H1 (cell line): Measurements from ENCODE around the gene BRI3BP. TPM values are rescaled to one million over a fixed set of nuclear protein-coding genes. Genes with fewer than 3 reads are reported as not detected.

Experiments used
- CTCF ChIA-PET: fragments of 300-600 bp; sonication (Branson Sonifier 250); formaldehyde crosslinking; loops from one replicate; lab custom pipeline; 2021; ENCODE audit not compliant: partially characterized antibody; lab: Charles Lee
- POLR2A ChIA-PET: fragments of 300-600 bp; sonication (Branson Sonifier 250); formaldehyde crosslinking; loops from one replicate; lab custom pipeline; 2021; ENCODE audit warnings: inconsistent platforms; ENCODE audit not compliant: partially characterized antibody; lab: Charles Lee
- DNase-seq, 2 experiments: peaks; one replicate each; pipeline versions ENCODE4 v3.0.0 to v3.0.0-alpha.2; 2010 to 2022; ENCODE audit warnings: low spot score in 2 of 2, low read depth in 1 of 2, mixed read lengths in 1 of 2
- FAIRE-seq: peaks from 2 replicates; lab custom pipeline; 2011; peaks lifted over from hg19 to GRCh38; lab: Jason Lieb, UNC
- H2AFZ ChIP-seq: 2 replicates; pipeline ENCODE4 v1.8.1; 2012; ENCODE audit warnings: low read length, inconsistent platforms
- H2AK5ac ChIP-seq: 2 replicates; pipeline ENCODE4 v1.6.1; 2013; ENCODE audit warnings: low read depth, low read length
- H2BK120ac ChIP-seq: replicated peaks from 2 replicates; pipeline ENCODE3; 2013; ENCODE audit warnings: low read depth, low read length, inconsistent platforms
- H2BK12ac ChIP-seq: 2 replicates; pipeline ENCODE4 v1.6.1; 2013; ENCODE audit warnings: low read depth, low read length
- H2BK15ac ChIP-seq: 2 replicates; pipeline ENCODE4 v1.6.1; 2013; ENCODE audit warnings: low read length
- H2BK20ac ChIP-seq: 2 replicates; pipeline ENCODE4 v1.6.1; 2013; ENCODE audit warnings: low read length
- H2BK5ac ChIP-seq: 2 replicates; pipeline ENCODE4 v1.6.1; 2013; ENCODE audit warnings: low read depth, low read length
- H3K14ac ChIP-seq: 2 replicates; pipeline ENCODE4 v1.6.1; 2013; ENCODE audit warnings: inconsistent platforms; ENCODE audit not compliant: insufficient read length
- H3K18ac ChIP-seq: 2 replicates; pipeline ENCODE4 v1.6.1; 2013; ENCODE audit warnings: low read length; ENCODE audit errors: extremely low read depth
- H3K23ac ChIP-seq: 2 replicates; pipeline ENCODE4 v1.6.1; 2013; ENCODE audit warnings: inconsistent platforms; ENCODE audit not compliant: insufficient read length
- H3K23me2 ChIP-seq: 2 replicates; pipeline ENCODE4 v1.6.1; 2013; ENCODE audit warnings: low read depth, low read length
- H3K27ac ChIP-seq: 2 replicates; pipeline ENCODE4 v1.6.1; 2011; ENCODE audit warnings: low read depth, low read length, inconsistent platforms
- H3K27me3 ChIP-seq, 4 experiments: replicated peaks in 1 of 4; 1 replicate in 1 of 4; 2 replicates in 3 of 4; pipeline versions ENCODE4 v1.6.1 to v1.8.1; 2011 to 2013; ENCODE audit warnings: low read length in 3 of 4, mild to moderate bottlenecking in 3 of 4, inconsistent platforms in 2 of 4, mixed read lengths in 2 of 4, moderate library complexity in 1 of 4; ENCODE audit not compliant: control insufficient read depth in 3 of 4, insufficient read depth in 3 of 4; ENCODE audit errors: extremely low read depth in 1 of 4
- H3K36me3 ChIP-seq, 4 experiments: 2 replicates each; pipeline versions ENCODE4 v1.6.1 to v1.8.1; 2011 to 2013; ENCODE audit warnings: mild to moderate bottlenecking in 4 of 4, low read length in 3 of 4, moderate library complexity in 2 of 4, control low read depth in 1 of 4, inconsistent platforms in 1 of 4; ENCODE audit not compliant: insufficient read depth in 4 of 4, control insufficient read depth in 2 of 4
- H3K4ac ChIP-seq: replicated peaks from 2 replicates; pipeline ENCODE3; 2013; ENCODE audit warnings: low read length, low read depth, mixed read lengths, inconsistent platforms; ENCODE audit not compliant: insufficient read length
- H3K4me1 ChIP-seq, 4 experiments: replicated peaks in 1 of 4; 1 replicate in 1 of 4; 2 replicates in 3 of 4; pipeline versions ENCODE4 v1.6.1 to v1.8.1; 2011 to 2013; ENCODE audit warnings: low read length in 3 of 4, inconsistent platforms in 2 of 4, mixed read lengths in 1 of 4; ENCODE audit not compliant: insufficient read depth in 4 of 4, control insufficient read depth in 3 of 4
- H3K4me2 ChIP-seq, 2 experiments: 2 replicates each; pipeline versions ENCODE4 v1.6.1 to v1.8.1; 2011 to 2013; ENCODE audit warnings: low read depth in 2 of 2, low read length in 2 of 2, control low read depth in 1 of 2, inconsistent platforms in 1 of 2, mild to moderate bottlenecking in 1 of 2; ENCODE audit not compliant: insufficient read depth in 1 of 2
- H3K4me3 ChIP-seq, 4 experiments: fragments of 200-600, 300-600 bp in 1 of 4; sonication (generic), shearing (Covaris generic), sonication (Bioruptor Twin) in 1 of 4; 2 replicates each; pipeline versions ENCODE4 v1.5.1 to v1.8.1; 2011 to 2016; ENCODE audit warnings: low read length in 4 of 4, low read depth in 3 of 4, control low read depth in 2 of 4, inconsistent platforms in 2 of 4, mild to moderate bottlenecking in 2 of 4, mixed read lengths in 1 of 4, moderate library complexity in 1 of 4; ENCODE audit not compliant: insufficient read depth in 2 of 4; ENCODE audit errors: extremely low read depth in 1 of 4
- H3K56ac ChIP-seq: replicated peaks from 2 replicates; pipeline ENCODE3; 2013; ENCODE audit warnings: low read depth, mild to moderate bottlenecking, mixed read lengths, low read length, inconsistent platforms; ENCODE audit not compliant: insufficient read length
- H3K79me1 ChIP-seq: 2 replicates; pipeline ENCODE4 v1.6.1; 2013; ENCODE audit warnings: low read depth, low read length, control low read depth
- H3K79me2 ChIP-seq, 2 experiments: 2 replicates each; pipeline versions ENCODE4 v1.6.1 to v1.8.1; 2012 to 2013; ENCODE audit warnings: low read length in 2 of 2, mild to moderate bottlenecking in 2 of 2, inconsistent platforms in 1 of 2; ENCODE audit not compliant: insufficient read depth in 2 of 2, control insufficient read depth in 1 of 2
- H3K9ac ChIP-seq, 4 experiments: replicated peaks in 1 of 4; 1 replicate in 1 of 4; 2 replicates in 3 of 4; pipeline versions ENCODE4 v1.6.1 to v1.8.1; 2011 to 2013; ENCODE audit warnings: low read depth in 3 of 4, low read length in 3 of 4, control low read depth in 2 of 4, mild to moderate bottlenecking in 2 of 4, moderate library complexity in 2 of 4, inconsistent platforms in 1 of 4; ENCODE audit errors: extremely low read depth in 1 of 4
- H3K9me3 ChIP-seq, 2 experiments: 2 replicates each; pipeline versions ENCODE4 v1.6.1 to v1.8.1; 2012 to 2013; ENCODE audit warnings: mild to moderate bottlenecking in 2 of 2, moderate library complexity in 2 of 2, control low read depth in 1 of 2, inconsistent platforms in 1 of 2, low read depth in 1 of 2, low read length in 1 of 2, mixed read lengths in 1 of 2; ENCODE audit not compliant: insufficient read depth in 2 of 2
- H4K20me1 ChIP-seq, 2 experiments: replicated peaks in 1 of 2; 2 replicates each; pipeline versions ENCODE3 to v1.8.1; 2011 to 2013; ENCODE audit warnings: inconsistent platforms in 2 of 2, low read length in 2 of 2, mild to moderate bottlenecking in 1 of 2; ENCODE audit not compliant: insufficient read depth in 2 of 2, control insufficient read depth in 1 of 2
- H4K5ac ChIP-seq: 2 replicates; pipeline ENCODE4 v1.6.1; 2013; ENCODE audit warnings: low read length, low read depth, mixed read lengths, inconsistent platforms; ENCODE audit not compliant: insufficient read length
- H4K8ac ChIP-seq: 2 replicates; pipeline ENCODE4 v1.8.0; 2013; ENCODE audit warnings: mild to moderate bottlenecking, moderate library complexity, low read length, inconsistent platforms; ENCODE audit not compliant: insufficient read depth; ENCODE audit errors: extremely low read depth
- H4K91ac ChIP-seq: replicated peaks from 2 replicates; pipeline ENCODE3; 2013; ENCODE audit warnings: low read length, mixed read lengths, inconsistent platforms; ENCODE audit not compliant: insufficient read length
- CTCF ChIP-seq, 3 experiments: IDR thresholded peaks; 1 replicate in 2 of 3; 2 replicates in 1 of 3; pipeline versions ENCODE4 v1.5.1 to v1.6.1; 2011; ENCODE audit warnings: low read length in 3 of 3, mild to moderate bottlenecking in 3 of 3, inconsistent platforms in 2 of 3, low read depth in 1 of 3, moderate library complexity in 1 of 3; ENCODE audit not compliant: insufficient read depth in 1 of 3; ENCODE audit errors: control extremely low read depth in 1 of 3
- NANOG ChIP-seq: IDR thresholded peaks from 2 replicates; pipeline ENCODE4 v1.6.1; 2011; ENCODE audit warnings: low read length, low read depth, mild to moderate bottlenecking, inconsistent platforms; ENCODE audit not compliant: insufficient read depth, poor library complexity, severe bottlenecking
- PHF8 ChIP-seq: fragments of 200-600 bp; sonication (generic); conservative IDR thresholded peaks from 2 replicates; pipeline ENCODE4 v1.7.1; 2012; ENCODE audit warnings: low read depth, mild to moderate bottlenecking, inconsistent platforms, low read length, moderate library complexity
- POLR2A ChIP-seq, 2 experiments: IDR thresholded peaks; 1 replicate in 1 of 2; 2 replicates in 1 of 2; pipeline ENCODE4 v1.6.1; 2011; ENCODE audit warnings: low read depth in 2 of 2, low read length in 2 of 2, mild to moderate bottlenecking in 2 of 2; ENCODE audit errors: control extremely low read depth in 1 of 2
- RAD21 ChIP-seq, 2 experiments: IDR thresholded peaks in 1 of 2; conservative IDR thresholded peaks in 1 of 2; 2 replicates each; pipeline ENCODE4 v1.6.1; 2011; ENCODE audit warnings: low read depth in 2 of 2, low read length in 2 of 2, improper control_type of control experiment in 1 of 2, inconsistent platforms in 1 of 2, mild to moderate bottlenecking in 1 of 2, moderate library complexity in 1 of 2
- RBBP5 ChIP-seq: IDR thresholded peaks from 2 replicates; pipeline ENCODE4 v1.7.1; 2012; ENCODE audit warnings: low read depth, mild to moderate bottlenecking, inconsistent platforms, low read length, moderate library complexity, borderline replicate concordance
- WGBS, 2 experiments: shearing (Covaris generic) in 1 of 2; methylation state at CpG; one replicate each; pipeline versions ENCODE4 v1.1.6 to v1.1.7; 2013 to 2015; ENCODE audit warnings: low lambda C conversion rate in 2 of 2, mixed read lengths in 2 of 2, inconsistent platforms in 1 of 2, low coverage in 1 of 2, missing lambda C conversion rate in 1 of 2; ENCODE audit not compliant: insufficient replicate concordance in 2 of 2, insufficient coverage in 1 of 2, insufficient read length in 1 of 2; ENCODE audit errors: extremely low coverage in 1 of 2, missing lambda C conversion rate in 1 of 2; 5-methylcytosine and 5-hydroxymethylcytosine counted together
- polyA plus RNA-seq, 7 experiments: library from polyadenylated mRNA; depleted of rRNA in 3 of 7; stranded (reverse) in 5 of 7; unstranded in 2 of 7; fragments of >200 nt in 5 of 7; fragments of 200-250 nt in 2 of 7; gene quantifications; 1 replicate in 5 of 7; 2 replicates in 1 of 7; 4 replicates in 1 of 7; pipeline versions ENCODE4 v1.2.1 to v1.2.3, GENCODE V29; 2011 to 2013; ENCODE audit warnings: missing spikeins in 2 of 7, mixed read lengths in 2 of 7
- total RNA-seq: library from RNA; stranded (reverse); fragmentation: NEBNext Ultra II Directional; extraction: Animal tissue kit (Norgen Biotek cat#: 25700); gene quantifications from 2 replicates; pipeline ENCODE4 v1.2.1, GENCODE V29; 2021

Gene BRI3BP
- total and polyA plus RNA-seq, 2 of the 8 experiments (the other 6 are each of a cell fraction or from before 2014, with no cell fraction given) = 5.4 to 14.2 TPM

- Histone ChIP-seq H3K4me1 (peaks cover 0 to 15% (median 6%) of the 10 kb centered on the region in 4 experiments; a peak in 3 of 7 replicates), H3K36me3 (peaks cover 0 to 8% (median 3%) of the 10 kb centered on the region in 4 experiments; a peak in 4 of 8 replicates), H3K79me1 (peaks cover 18% of the 10 kb centered on the region), H3K9me3 (no peaks in the 10 kb centered on the region), H4K91ac (no peak overlapping the region), H3K9ac (no peak overlapping the region), H3K4me3 (no peak overlapping the region), H3K27ac (no peak overlapping the region), H2AFZ (no peak overlapping the region), H3K56ac (no peak overlapping the region), H3K79me2 (peaks cover 3 to 65% of the 10 kb centered on the region in 2 experiments; a peak in 3 of 4 replicates), H2BK15ac (no peak overlapping the region), H3K4me2 (no peak overlapping the region), H2BK120ac (no peak overlapping the region), H3K27me3 (no peaks in the 10 kb centered on the region), H2BK5ac (no peak overlapping the region), H3K4ac (no peak overlapping the region), H3K18ac (no peak overlapping the region), H4K20me1 (peaks cover 19% of the 10 kb centered on the region in 2 experiments), H3K23ac (no peak overlapping the region), H4K8ac (no peak overlapping the region), H2AK5ac (no peak overlapping the region), H2BK20ac (no peak overlapping the region), H3K14ac (no peak overlapping the region), H2BK12ac (no peak overlapping the region), H3K23me2 (peaks cover 8% of the 10 kb centered on the region; the same call in 1 of the 2 replicates), H4K5ac (no peak overlapping the region)
- FAIRE-seq (no peak), DNase-seq (no peak)
- 89% methylated on average over 6 of the region's 6 CpGs; no CpG with 5 or more reads in 1 of the 2 experiments for WGBS, 2 experiments
- POLR2A ChIA-PET = interaction anchor here (0.7 to 1.5 kb wide), 2 partner anchors 76 to 155 kb away, joined by 3 read pairs; partner anchors contain the start of genes BRI3BP and UBC
- CTCF ChIA-PET = interaction anchor here (0.6 to 3.6 kb wide), 19 partner anchors 12 to 305 kb away, joined by 3 to 17 read pairs (median 3); partner anchors contain the start of gene DHX37
- peak in 2 of 3 experiments; percentile 15 to 30; a peak in 1 of 4 replicates for TF ChIP-seq CTCF (IDR thresholded peaks at IDR 0.05; ENCODE audit: control extremely low read depth in 1 of 3, insufficient read depth in 1 of 3, low read depth in 1 of 3, low read length in 3 of 3)
- TF ChIP-seq RAD21 (IDR thresholded peaks at IDR 0.05 in 1 of 2, conservative IDR thresholded peaks at IDR 0.05 in 1 of 2; ENCODE audit: low read depth in 2 of 2, low read length in 2 of 2) = peak; percentile 47 to 56
- no peak for TF ChIP-seq POLR2A (IDR thresholded peaks at IDR 0.05; ENCODE audit: control extremely low read depth in 1 of 2, low read depth in 2 of 2, low read length in 2 of 2)
- no peak for TF ChIP-seq PHF8
- TF ChIP-seq NANOG = no peak
- TF ChIP-seq RBBP5 = no peak
Measured at GRCh38 chr12:125070112-125070511, 76.7 kb downstream of the BRI3BP start.
